SK-N-MC (cell line): ENCODE results near the gene APEX2.
"Not testable (repeated sequence)": the region's sequence is repeated elsewhere in the genome, so short reads cannot be mapped to it uniquely, and the experiment has no call there.

Experiments used
- EZH2 ChIP-seq: fragments of 200-600 bp; sonication (generic); IDR thresholded peaks from one replicate; pipeline ENCODE4 v1.6.1; 2017; ENCODE audit warnings: antibody characterized with exemption
- FOXP2 ChIP-seq: optimal IDR thresholded peaks from 2 replicates; pipeline ENCODE3; 2011; ENCODE audit warnings: mild to moderate bottlenecking, moderate library complexity; ENCODE audit not compliant: insufficient read depth; ENCODE audit errors: extremely low read length, control extremely low read depth
- POLR2AphosphoS5 ChIP-seq: IDR thresholded peaks from 2 replicates; pipeline ENCODE4 v1.6.1; 2012; ENCODE audit warnings: mild to moderate bottlenecking, low read depth, low read length, borderline replicate concordance

DNA sequence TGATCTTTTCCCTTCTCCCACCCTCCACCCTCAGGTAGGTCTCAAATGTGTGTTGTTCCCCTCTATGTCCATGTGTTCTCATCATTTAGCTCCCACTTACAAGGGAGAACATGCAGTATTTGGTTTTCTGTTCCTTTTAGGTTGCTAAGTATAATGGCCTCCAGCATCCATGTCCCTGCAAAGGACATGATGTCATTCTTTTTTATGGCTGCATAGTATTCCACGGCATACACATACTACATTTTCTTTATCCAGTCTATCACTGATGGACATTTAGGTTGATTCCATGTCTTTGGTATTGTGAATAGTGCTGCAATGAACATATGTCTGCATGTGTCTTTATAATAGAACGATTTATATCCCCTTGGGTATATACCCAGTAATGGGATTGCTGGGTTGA is 16.9 kb upstream of the APEX2 start:
- TF ChIP-seq POLR2AphosphoS5, EZH2, FOXP2: not testable (repeated sequence)
